Measurements from ENCODE around the gene MEOX2. TPM values are rescaled to one million over a fixed set of nuclear protein-coding genes. Genes with fewer than 3 reads are reported as not detected.

Gene MEOX2
- total and polyA plus RNA-seq, 4 donors = 2.6 to 21.3 (median 11.5) TPM

GRCh38 chr7:15604166-15604565, 82.3 kb downstream of the MEOX2 start:
- Histone ChIP-seq H3K27ac (ENCODE audit: low read depth, low read length) (no peak overlapping the region), H3K9me3 (ENCODE audit: control insufficient read depth, insufficient read depth, low read length) (no peaks in the 10 kb centered on the region), H3K4me3 (ENCODE audit: low read depth, low read length) (no peak overlapping the region), H3K36me3 (ENCODE audit: control insufficient read depth, insufficient read depth, low read length) (no peaks in the 10 kb centered on the region), H3K4me1 (ENCODE audit: control insufficient read depth, insufficient read depth, low read length) (no peaks in the 10 kb centered on the region), H3K27me3 (ENCODE audit: control insufficient read depth, insufficient read depth, low read length) (no peaks in the 10 kb centered on the region)
- DNase-seq (ENCODE audit: low read depth in 4 of 6, low spot score in 6 of 6) = no peak
- no CpG with 5 or more reads among the region's 1 CpG for WGBS (ENCODE audit: insufficient coverage)

- no peak for DNase-seq (ENCODE audit: low read depth in 4 of 6, low spot score in 6 of 6)
- H3K27ac ChIP-seq (ENCODE audit: low read depth, low read length) = no peak overlapping the region
- no peaks in the 10 kb centered on the region for H3K4me1 ChIP-seq (ENCODE audit: control insufficient read depth, insufficient read depth, low read length)
- H3K36me3 ChIP-seq (ENCODE audit: control insufficient read depth, insufficient read depth, low read length) = no peaks in the 10 kb centered on the region
- H3K27me3 ChIP-seq (ENCODE audit: control insufficient read depth, insufficient read depth, low read length) = no peaks in the 10 kb centered on the region
- WGBS (ENCODE audit: insufficient coverage) = 100% methylated on average over 2 of the region's 2 CpGs
- no peak overlapping the region for H3K4me3 ChIP-seq (ENCODE audit: low read depth, low read length)
- no peaks in the 10 kb centered on the region for H3K9me3 ChIP-seq (ENCODE audit: control insufficient read depth, insufficient read depth, low read length)
These were observed 83.4 kb downstream of the MEOX2 start for GRCh38 chr7:15603124-15603523.

GRCh38 chr7:15602236-15602635, 84.2 kb downstream of the MEOX2 start:
- WGBS (ENCODE audit: insufficient coverage) = no CpG with 5 or more reads among the region's 1 CpG
- no peak overlapping the region for H3K4me3 ChIP-seq (ENCODE audit: low read depth, low read length)
- no peaks in the 10 kb centered on the region for H3K9me3 ChIP-seq (ENCODE audit: control insufficient read depth, insufficient read depth, low read length)
- H3K27ac ChIP-seq (ENCODE audit: low read depth, low read length) = no peak overlapping the region
- no peaks in the 10 kb centered on the region for H3K27me3 ChIP-seq (ENCODE audit: control insufficient read depth, insufficient read depth, low read length)
- no peaks in the 10 kb centered on the region for H3K36me3 ChIP-seq (ENCODE audit: control insufficient read depth, insufficient read depth, low read length)
- peak in 2 of 6 donors; percentile 41 to 73 for DNase-seq (ENCODE audit: low read depth in 4 of 6, low spot score in 6 of 6)
- H3K4me1 ChIP-seq (ENCODE audit: control insufficient read depth, insufficient read depth, low read length) = no peaks in the 10 kb centered on the region

DNA sequence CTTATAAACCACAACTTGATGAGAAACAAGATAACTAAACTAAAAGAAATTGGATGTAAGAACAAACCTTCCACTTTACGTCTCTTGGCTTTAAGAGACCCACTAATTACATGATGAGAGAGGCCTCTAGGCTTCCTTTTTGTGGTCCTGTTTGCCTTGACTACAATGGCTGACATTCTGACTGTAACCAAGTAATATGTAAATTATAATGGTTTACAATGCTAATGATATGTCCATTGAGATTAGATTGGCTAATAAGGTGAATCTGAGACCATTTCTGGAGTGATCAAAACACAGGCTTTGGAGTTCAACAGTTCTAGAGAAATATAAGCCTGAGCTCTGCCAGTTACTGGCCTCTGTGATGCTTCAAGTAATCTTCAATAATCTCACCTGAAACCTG, 85.3 kb downstream of the MEOX2 start:
- no peaks in the 10 kb centered on the region for H3K4me1 ChIP-seq (ENCODE audit: control insufficient read depth, insufficient read depth, low read length)
- WGBS (ENCODE audit: insufficient coverage) = no CpG with 5 or more reads among the region's 1 CpG
- DNase-seq (ENCODE audit: low read depth in 4 of 6, low spot score in 6 of 6) = no peak

GRCh38 chr7:15600298-15600697, 86.2 kb downstream of the MEOX2 start:
- H3K9me3 ChIP-seq (ENCODE audit: control insufficient read depth, insufficient read depth, low read length) = no peaks in the 10 kb centered on the region
- H3K4me1 ChIP-seq (ENCODE audit: control insufficient read depth, insufficient read depth, low read length) = no peaks in the 10 kb centered on the region
- no peak for DNase-seq (ENCODE audit: low read depth in 4 of 6, low spot score in 6 of 6)
- no peak overlapping the region for H3K27ac ChIP-seq (ENCODE audit: low read depth, low read length)
- WGBS (ENCODE audit: insufficient coverage) = 65% methylated on average over 3 of the region's 4 CpGs
- no peak overlapping the region for H3K4me3 ChIP-seq (ENCODE audit: low read depth, low read length)
- no peaks in the 10 kb centered on the region for H3K27me3 ChIP-seq (ENCODE audit: control insufficient read depth, insufficient read depth, low read length)
- no peaks in the 10 kb centered on the region for H3K36me3 ChIP-seq (ENCODE audit: control insufficient read depth, insufficient read depth, low read length)

More for the DNA sequence above, 85.3 kb downstream of the MEOX2 start:
- H3K27ac ChIP-seq (ENCODE audit: low read depth, low read length) = no peak overlapping the region
- no peak overlapping the region for H3K4me3 ChIP-seq (ENCODE audit: low read depth, low read length)
- no peaks in the 10 kb centered on the region for H3K9me3 ChIP-seq (ENCODE audit: control insufficient read depth, insufficient read depth, low read length)
- no peaks in the 10 kb centered on the region for H3K27me3 ChIP-seq (ENCODE audit: control insufficient read depth, insufficient read depth, low read length)
- no peaks in the 10 kb centered on the region for H3K36me3 ChIP-seq (ENCODE audit: control insufficient read depth, insufficient read depth, low read length)

- Histone ChIP-seq H3K4me3 (ENCODE audit: low read depth, low read length) (no peak overlapping the region), H3K27ac (ENCODE audit: low read depth, low read length) (no peak overlapping the region), H3K27me3 (ENCODE audit: control insufficient read depth, insufficient read depth, low read length) (no peaks in the 10 kb centered on the region), H3K9me3 (ENCODE audit: control insufficient read depth, insufficient read depth, low read length) (peaks cover 1% of the 10 kb centered on the region), H3K36me3 (ENCODE audit: control insufficient read depth, insufficient read depth, low read length) (no peaks in the 10 kb centered on the region), H3K4me1 (ENCODE audit: control insufficient read depth, insufficient read depth, low read length) (no peaks in the 10 kb centered on the region)
- no peak for DNase-seq (ENCODE audit: low read depth in 4 of 6, low spot score in 6 of 6)
- WGBS (ENCODE audit: insufficient coverage) = 88% methylated on average over 4 of the region's 5 CpGs
These were observed 92.0 kb downstream of the MEOX2 start for GRCh38 chr7:15594461-15594860.

- no peak overlapping the region for H3K4me3 ChIP-seq (ENCODE audit: low read depth, low read length)
- no peaks in the 10 kb centered on the region for H3K27me3 ChIP-seq (ENCODE audit: control insufficient read depth, insufficient read depth, low read length)
- H3K4me1 ChIP-seq (ENCODE audit: control insufficient read depth, insufficient read depth, low read length) = no peaks in the 10 kb centered on the region
- peaks cover 1% of the 10 kb centered on the region for H3K9me3 ChIP-seq (ENCODE audit: control insufficient read depth, insufficient read depth, low read length)
- WGBS (ENCODE audit: insufficient coverage) = no CpG with 5 or more reads among the region's 3 CpGs
- no peak for DNase-seq (ENCODE audit: low read depth in 4 of 6, low spot score in 6 of 6)
- H3K27ac ChIP-seq (ENCODE audit: low read depth, low read length) = no peak overlapping the region
- no peaks in the 10 kb centered on the region for H3K36me3 ChIP-seq (ENCODE audit: control insufficient read depth, insufficient read depth, low read length)
These were observed 93.1 kb downstream of the MEOX2 start for GRCh38 chr7:15593382-15593781.

DNA sequence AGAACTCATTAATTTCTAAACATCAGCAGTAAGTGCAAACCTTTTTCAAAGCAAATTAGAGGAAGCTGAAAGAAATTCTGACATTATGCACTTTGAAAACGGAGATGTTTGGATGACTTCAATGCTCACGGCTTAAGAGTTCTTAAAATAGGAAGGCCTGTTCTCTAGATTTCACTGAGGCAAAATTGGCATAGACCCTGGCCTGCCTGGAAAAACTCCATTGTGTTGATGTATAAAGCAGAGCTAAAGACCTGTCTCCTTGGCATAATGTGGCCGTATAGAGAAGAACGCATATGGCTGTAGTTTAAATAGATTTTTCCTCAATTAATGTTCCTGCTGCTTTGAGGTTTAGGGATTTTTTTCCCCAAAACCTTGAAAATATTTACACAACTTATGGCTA, 100.2 kb downstream of the MEOX2 start:
- peaks cover 7% of the 10 kb centered on the region for H3K9me3 ChIP-seq (ENCODE audit: control insufficient read depth, insufficient read depth, low read length)
- H3K4me3 ChIP-seq (ENCODE audit: low read depth, low read length) = no peak overlapping the region
- H3K4me1 ChIP-seq (ENCODE audit: control insufficient read depth, insufficient read depth, low read length) = no peaks in the 10 kb centered on the region
- DNase-seq (ENCODE audit: low read depth in 4 of 6, low spot score in 6 of 6) = peak in 1 of 6 donors; percentile 65
- no peaks in the 10 kb centered on the region for H3K27me3 ChIP-seq (ENCODE audit: control insufficient read depth, insufficient read depth, low read length)
- H3K36me3 ChIP-seq (ENCODE audit: control insufficient read depth, insufficient read depth, low read length) = no peaks in the 10 kb centered on the region
- no peak overlapping the region for H3K27ac ChIP-seq (ENCODE audit: low read depth, low read length)
- 77% methylated on average over 2 of the region's 4 CpGs for WGBS (ENCODE audit: insufficient coverage)

DNA sequence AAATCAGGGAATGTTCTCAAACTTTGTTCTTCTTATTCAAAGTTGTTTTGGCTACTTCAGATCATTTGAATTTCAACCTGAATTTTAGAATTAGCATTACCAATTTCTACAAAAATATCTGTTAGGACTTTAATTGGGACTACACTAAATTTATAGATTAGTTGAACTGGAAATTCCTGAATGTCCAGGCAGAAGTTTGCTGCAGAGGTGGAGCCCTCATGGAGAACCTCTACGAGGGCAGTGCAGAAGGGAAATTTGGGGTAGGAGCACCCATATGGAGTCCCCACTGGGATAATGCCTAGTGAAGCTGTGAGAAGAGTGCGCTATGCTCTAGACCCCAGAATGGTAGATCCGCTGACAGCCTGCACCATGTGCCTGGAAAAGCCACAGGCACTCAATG, 101.9 kb downstream of the MEOX2 start:
- H3K27ac ChIP-seq (ENCODE audit: low read depth, low read length) = no peak overlapping the region
- peaks cover 7% of the 10 kb centered on the region for H3K9me3 ChIP-seq (ENCODE audit: control insufficient read depth, insufficient read depth, low read length)
- DNase-seq (ENCODE audit: low read depth in 4 of 6, low spot score in 6 of 6) = no peak
- no peaks in the 10 kb centered on the region for H3K4me1 ChIP-seq (ENCODE audit: control insufficient read depth, insufficient read depth, low read length)
- H3K4me3 ChIP-seq (ENCODE audit: low read depth, low read length) = no peak overlapping the region
- H3K36me3 ChIP-seq (ENCODE audit: control insufficient read depth, insufficient read depth, low read length) = no peaks in the 10 kb centered on the region
- H3K27me3 ChIP-seq (ENCODE audit: control insufficient read depth, insufficient read depth, low read length) = no peaks in the 10 kb centered on the region
- WGBS (ENCODE audit: insufficient coverage) = 91% methylated on average over 3 of the region's 3 CpGs

GRCh38 chr7:15582773-15583172, 103.7 kb downstream of the MEOX2 start:
- no peaks in the 10 kb centered on the region for H3K36me3 ChIP-seq (ENCODE audit: control insufficient read depth, insufficient read depth, low read length)
- H3K4me3 ChIP-seq (ENCODE audit: low read depth, low read length) = no peak overlapping the region
- no peaks in the 10 kb centered on the region for H3K4me1 ChIP-seq (ENCODE audit: control insufficient read depth, insufficient read depth, low read length)
- H3K27me3 ChIP-seq (ENCODE audit: control insufficient read depth, insufficient read depth, low read length) = no peaks in the 10 kb centered on the region
- DNase-seq (ENCODE audit: low read depth in 4 of 6, low spot score in 6 of 6) = no peak
- H3K27ac ChIP-seq (ENCODE audit: low read depth, low read length) = no peak overlapping the region
- WGBS (ENCODE audit: insufficient coverage) = 100% methylated on average over 1 of the region's 1 CpG
- peaks cover 7% of the 10 kb centered on the region for H3K9me3 ChIP-seq (ENCODE audit: control insufficient read depth, insufficient read depth, low read length)

Measured in spinal cord (tissue), 10 donors.